Forelimb muscle (tissue), 1 donor: ENCODE data around the gene ITGAD. TPM values are rescaled to one million over a fixed set of nuclear protein-coding genes. Genes with fewer than 3 reads are reported as not detected.

ENCODE experiments used
- DNase-seq: peaks from one replicate; pipeline ENCODE4 v3.0.0-alpha.2; 2013; ENCODE audit warnings: low read depth
- polyA plus RNA-seq: library from polyadenylated mRNA; unstranded; fragments of 120-200 nt; gene quantifications from one replicate; pipeline ENCODE4 v1.2.1, GENCODE V29; 2013; ENCODE audit not compliant: insufficient read length

The ITGAD gene
- polyA plus RNA-seq, 1 donor: 0.78 TPM

DNA sequence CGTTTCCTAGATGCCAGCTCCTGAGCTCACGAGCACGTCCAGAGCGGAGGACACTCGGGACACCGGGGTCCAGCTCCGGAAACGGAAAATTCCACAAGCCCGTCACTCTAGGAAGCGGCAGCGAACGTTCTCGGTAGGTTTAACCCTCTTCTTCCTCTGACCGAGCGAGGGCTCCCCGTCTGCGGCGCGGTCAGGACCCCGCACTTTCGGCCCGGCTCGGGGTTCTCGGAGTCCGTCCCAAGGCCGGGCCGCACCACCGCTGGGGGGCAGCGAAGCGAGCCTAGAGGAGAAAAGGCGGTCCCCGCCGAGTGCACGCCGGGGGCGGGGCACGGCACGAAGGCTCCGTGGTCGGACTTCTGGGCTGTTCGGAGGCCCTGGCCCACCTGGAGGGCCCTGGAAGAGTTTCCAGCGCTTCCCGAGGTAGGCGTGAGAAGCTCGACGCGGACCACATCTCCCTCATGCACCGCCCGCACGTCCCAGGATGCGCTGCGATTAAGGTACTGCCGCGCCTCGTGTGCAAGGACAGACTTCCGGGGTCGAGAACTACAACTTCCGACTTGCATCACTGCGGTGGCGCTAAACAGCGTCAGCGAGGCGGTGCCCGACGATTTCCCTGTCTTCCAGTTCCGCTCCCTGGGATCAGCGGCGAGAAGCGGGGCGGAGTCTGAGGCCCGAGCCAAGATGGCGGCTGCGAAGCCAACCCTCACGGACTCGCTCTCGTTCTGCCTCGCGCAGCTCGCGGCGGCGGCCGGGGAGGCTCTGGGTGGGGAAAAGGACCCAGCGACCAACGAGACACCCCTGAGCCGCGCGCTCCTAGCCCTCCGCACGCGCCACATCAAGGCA, 65.9 kb downstream of the ITGAD start, which contains the start of gene ARMC5:
Gene ARMC5 (plus strand): TSS at position 658 of the 843 bp plus-strand sequence. CDS start 24 bp downstream, at position 682.
- DNase-seq: peak; percentile 98

DNA sequence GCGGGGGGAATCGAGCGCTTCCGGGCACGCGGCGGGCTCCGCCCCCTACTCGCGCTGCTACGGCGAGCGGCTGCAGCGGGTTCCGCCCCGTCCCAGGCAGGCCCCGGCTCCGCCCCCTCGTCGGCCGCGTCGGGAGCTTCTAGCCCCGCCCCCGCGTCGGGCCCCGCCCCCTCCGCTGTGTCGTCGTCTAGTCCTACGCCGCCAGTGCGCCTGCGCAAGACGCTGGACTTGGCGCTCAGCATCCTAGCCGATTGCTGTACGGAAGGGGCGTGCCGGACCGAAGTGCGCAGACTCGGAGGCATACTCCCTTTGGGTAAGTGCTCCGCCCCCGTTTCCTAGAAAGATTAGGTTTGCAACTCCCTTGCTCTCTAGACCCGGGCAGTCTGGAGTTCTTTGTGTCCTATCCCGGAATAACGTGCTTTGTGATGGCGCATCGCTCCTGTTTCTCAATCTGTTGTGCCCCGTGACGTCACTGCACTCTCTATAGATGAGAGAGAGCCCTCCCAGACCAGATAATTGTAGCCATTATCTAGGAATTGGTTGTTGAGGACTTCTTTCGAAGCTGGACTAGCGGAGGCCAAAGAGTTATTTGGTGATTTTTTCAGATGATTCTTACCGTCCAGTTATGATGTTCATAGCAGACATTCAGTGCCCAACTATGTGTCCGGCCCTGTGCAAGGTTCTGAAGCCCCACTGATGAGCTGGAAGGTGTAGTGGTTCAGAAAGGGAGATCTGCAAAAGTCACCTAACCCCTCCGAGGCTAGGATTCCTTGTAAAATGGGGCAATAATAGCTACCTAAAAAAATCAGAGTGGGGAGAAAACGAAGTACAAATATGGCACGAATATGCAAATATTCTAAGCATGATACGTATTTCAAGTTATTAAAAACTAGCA, 66.8 kb downstream of the ITGAD start:
- DNase-seq: peak; percentile 98

- no peak for DNase-seq
These were observed 67.5 kb downstream of the ITGAD start for GRCh38 chr16:31460582-31461002.

DNA sequence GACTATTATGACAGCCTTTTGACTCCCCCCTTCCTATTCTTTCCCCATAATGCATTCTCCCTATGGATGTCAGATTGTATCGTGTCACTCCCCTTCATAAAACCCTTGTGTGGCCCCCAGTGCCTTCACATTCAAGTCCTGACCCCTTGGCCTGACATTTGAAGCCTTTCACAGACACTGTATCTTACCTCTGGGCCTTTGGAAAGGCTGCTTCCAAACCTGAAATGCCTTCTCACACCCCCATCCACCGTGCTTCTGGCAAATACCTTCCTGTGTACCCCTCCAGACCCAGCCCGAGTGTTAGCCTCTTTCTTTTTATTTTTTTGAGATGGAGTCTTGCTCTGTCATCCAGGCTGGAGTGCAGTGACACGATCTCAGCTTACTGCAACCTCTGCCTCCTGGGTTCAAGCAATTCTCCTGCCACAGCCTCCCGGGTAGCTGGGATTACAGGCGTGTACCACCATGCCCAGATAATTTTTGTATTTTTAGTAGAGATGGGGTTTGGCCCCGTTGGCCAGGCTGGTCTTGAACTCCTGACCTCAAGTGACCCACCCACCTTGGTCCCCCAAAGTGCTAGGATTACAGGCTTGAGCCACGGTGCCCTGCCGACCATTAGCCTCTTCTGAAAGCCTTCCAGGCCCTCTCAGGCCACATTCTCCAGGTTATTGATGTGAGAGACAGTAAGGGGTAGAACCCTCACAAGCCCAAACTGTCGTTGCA, 68.2 kb downstream of the ITGAD start:
- DNase-seq: no peak

- DNase-seq: no peak
These were observed 69.0 kb downstream of the ITGAD start for GRCh38 chr16:31461921-31462804.

GRCh38 chr16:31464348-31464769, 71.2 kb downstream of the ITGAD start:
- no peak for DNase-seq

- DNase-seq: no peak
These were observed 71.7 kb downstream of the ITGAD start for GRCh38 chr16:31464781-31465260.

GRCh38 chr16:31465788-31466370, 72.7 kb downstream of the ITGAD start:
- DNase-seq: no peak

DNA sequence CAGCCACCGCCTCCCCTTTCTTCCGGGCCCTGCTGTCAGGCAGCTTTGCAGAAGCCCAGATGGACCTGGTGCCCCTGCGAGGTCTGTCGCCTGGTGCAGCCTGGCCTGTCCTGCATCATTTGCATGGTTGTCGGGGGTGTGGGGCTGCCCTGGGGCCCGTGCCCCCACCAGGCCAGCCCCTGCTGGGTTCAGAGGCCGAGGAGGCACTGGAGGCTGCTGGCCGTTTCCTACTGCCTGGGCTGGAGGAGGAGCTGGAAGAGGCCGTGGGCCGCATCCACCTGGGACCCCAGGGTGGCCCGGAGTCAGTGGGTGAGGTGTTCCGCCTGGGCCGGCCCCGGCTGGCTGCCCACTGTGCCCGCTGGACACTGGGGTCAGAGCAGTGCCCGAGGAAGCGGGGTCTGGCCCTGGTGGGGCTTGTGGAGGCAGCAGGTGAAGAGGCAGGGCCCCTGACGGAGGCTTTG, 73.3 kb downstream of the ITGAD start:
- no peak for DNase-seq

GRCh38 chr16:31467151-31467773, 74.1 kb downstream of the ITGAD start:
- no peak for DNase-seq

DNA sequence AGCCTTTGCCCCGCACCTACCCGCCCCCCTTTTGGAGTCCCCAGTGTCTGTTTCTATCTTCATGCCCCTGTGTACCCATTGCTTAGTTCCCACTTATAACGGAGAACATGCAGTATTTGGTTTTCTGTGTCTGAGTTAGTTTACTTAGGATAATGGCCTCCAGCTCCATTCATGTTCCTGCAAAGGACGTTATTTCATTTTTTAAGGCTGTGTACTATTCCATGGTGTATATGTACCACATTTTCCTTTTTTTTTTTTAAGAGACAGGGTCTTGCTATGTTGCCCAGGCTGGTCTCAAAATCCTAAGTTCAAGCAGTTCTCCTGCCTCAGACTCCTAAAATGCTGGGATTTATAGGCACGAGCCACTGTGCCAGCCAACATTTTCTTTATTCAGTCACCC, 74.7 kb downstream of the ITGAD start:
- DNase-seq: no peak

DNA sequence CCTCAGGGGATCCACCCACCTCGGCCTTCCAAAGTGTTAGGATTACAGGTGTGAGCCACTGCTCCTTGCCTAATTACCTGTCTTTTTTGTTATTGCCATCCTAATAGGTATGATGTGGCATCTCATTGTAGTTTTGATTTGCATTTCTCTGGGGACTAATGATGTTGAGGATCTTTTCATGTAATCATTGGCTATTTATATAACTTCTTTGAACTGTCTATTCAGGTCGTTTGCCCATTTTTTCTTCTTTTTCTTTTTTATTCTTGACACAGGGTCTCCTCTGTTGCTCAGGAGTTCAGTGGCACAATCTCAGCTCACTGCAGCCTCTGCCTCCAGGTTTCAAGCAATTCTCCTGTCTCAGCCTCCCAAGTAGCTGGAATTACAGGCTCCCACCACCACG, 77.5 kb downstream of the ITGAD start:
- no peak for DNase-seq

DNA sequence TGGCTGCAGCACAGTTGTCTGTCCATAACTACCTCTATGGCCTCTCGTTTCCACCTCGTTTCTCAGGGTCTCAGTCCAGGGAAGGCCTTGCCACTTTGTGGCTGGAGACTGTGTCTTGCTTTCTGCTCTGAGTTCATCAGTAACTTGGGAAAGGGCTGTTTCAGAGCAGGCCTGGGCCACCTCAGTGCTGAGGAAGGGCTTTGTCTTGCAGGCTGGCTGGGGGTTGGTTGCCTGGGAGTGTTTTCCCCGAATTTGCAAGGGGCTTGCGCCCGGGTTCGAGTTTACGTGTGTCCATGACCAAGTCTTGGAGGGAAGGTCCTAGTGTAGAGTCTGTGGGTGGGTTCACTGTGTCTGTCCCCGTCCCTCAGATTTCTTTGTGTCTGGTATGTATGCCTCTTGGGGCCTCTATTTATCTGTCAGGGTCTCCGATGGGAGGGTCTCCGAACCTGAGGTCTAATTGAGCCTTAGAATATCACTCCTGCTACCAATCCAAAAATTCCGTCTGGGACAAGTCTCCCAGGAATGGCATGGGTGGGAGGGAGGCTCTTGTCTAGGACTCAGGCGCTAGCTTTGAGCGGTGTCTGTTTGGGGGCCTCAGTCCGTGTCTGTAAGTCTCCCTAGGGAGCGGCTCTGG, 78.2 kb downstream of the ITGAD start:
- DNase-seq: no peak

DNA sequence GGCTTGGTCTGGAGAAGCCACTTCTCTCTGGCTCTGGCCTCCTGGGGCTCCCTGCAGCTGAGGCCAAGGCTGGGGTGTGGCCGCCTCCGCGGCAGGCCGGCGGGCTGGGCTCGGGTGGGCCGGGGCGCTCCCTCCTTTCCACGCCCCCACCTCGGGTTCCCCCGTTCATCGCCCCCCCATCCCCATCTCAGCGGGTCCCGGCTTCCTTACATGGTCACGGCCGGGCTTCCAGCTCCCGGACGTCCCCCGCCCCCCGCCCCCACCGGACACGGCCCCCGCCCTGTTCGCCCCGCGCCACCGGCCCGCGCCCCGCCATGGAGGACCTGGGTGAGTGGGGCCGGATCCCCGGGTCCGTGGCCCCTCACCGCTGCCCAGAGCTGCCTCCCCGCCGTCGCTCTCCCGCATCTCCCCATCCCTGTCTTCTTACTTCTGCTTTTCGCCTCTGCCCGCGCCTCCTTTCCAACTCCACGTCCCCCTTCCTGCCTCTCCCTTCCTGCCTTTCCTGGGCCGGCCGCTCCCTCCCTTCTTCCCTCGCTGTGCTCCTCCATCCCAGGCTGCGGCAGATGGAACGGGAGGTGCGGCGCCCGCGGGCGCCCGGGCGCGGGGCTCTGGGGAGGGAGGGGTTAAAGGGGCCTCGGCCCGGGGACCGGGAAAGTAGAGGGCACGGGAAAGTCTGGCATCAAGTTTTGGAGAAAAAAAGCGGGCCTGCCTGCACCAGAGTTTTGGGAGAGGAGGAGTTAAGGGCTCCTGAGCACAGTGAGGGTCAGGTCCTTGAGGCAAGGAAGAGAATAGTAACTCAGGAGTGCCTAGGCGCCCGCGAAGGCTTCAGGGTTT, 79.0 kb downstream of the ITGAD start, which contains the start of gene TGFB1I1:
Gene TGFB1I1 (plus strand): TSS at position 278 of the 834 bp plus-strand sequence. CDS start 37 bp downstream, at position 315.
- no peak for DNase-seq

DNA sequence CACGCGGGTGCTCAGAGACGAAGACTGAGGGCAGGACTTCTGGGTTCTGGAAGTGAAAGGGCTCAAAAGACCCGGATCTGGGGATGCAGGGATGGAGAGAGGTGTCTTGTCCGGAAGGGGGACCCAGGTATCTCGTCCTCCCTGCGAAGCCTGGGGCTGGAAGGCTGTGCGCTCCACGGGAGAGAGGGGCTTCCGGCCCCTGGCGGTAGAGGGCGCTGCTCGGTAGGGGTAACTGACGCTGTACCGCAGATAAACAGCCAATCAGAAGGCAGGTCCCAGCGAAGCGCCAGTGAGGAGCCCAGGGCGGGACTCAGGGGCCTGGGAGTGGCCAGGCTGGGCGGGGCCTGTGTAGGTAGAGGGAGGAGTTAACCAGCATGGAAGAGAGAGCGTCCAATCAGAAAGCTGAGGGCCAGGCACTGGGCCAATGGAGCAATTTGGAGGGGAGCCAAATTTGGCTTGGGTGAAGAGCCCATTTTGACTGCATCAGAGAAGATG, 79.6 kb downstream of the ITGAD start:
- DNase-seq: no peak

- no peak for DNase-seq
These were observed 80.3 kb downstream of the ITGAD start for GRCh38 chr16:31473264-31473984.

DNA sequence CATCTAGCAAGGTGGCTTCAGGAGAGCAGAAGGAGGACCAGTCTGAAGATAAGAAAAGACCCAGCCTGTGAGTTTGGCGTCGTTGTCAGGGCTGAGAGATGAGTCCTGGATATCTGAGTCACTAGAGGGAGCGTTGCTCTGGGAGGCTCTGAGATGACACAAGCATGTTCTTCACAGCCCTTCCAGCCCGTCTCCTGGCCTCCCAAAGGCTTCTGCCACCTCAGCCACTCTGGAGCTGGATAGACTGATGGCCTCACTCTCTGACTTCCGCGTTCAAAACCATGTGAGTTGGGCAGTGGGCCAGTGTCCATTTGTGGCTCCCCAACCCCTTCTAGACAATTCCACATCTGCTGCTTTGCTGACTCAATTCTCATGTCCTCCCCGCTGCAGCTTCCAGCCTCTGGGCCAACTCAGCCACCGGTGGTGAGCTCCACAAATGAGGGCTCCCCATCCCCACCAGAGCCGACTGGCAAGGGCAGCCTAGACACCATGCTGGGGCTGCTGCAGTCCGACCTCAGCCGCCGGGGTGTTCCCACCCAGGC, 81.1 kb downstream of the ITGAD start:
- no peak for DNase-seq
